ENCODE data around the gene TREX2. TPM values are rescaled to one million over a fixed set of nuclear protein-coding genes. Genes with fewer than 3 reads are reported as not detected.

TREX2 gene
- total RNA-seq, 4 donors from 2014 or later = 1.4 to 3.2 (median 2.9) TPM; not detected in 1

- TF ChIP-seq CTCF (IDR thresholded peaks at IDR 0.05) = no peak
- no peak for TF ChIP-seq POLR2A (IDR thresholded peaks at IDR 0.05)
- Histone ChIP-seq H3K4me3 (no peak overlapping the region), H3K9me3 (no peaks in the 10 kb centered on the region), H3K4me1 (no peaks in the 10 kb centered on the region), H3K27ac (no peak overlapping the region), H3K36me3 (no peaks in the 10 kb centered on the region), H3K27me3 (peaks cover 0 to 3% of the 10 kb centered on the region in 2 donors)
- DNase-seq = no peak
- intact Hi-C loops (cut with DNase I; ENCODE audit: low total_unique reads) = no loop called here
Observed at GRCh38 chrX:153439977-153440376, 5.9 kb downstream of the TREX2 start.

GRCh38 chrX:153438532-153438931 lies 7.3 kb downstream of the TREX2 start:
- DNase-seq = no peak
- intact Hi-C loops (cut with DNase I; ENCODE audit: low total_unique reads) = no loop called here
- TF ChIP-seq POLR2A (IDR thresholded peaks at IDR 0.05) (no peak), CTCF (IDR thresholded peaks at IDR 0.05) (no peak)
- Histone ChIP-seq H3K4me1 (no peaks in the 10 kb centered on the region), H3K27ac (no peak overlapping the region), H3K27me3 (peaks cover 0 to 3% of the 10 kb centered on the region in 2 donors), H3K9me3 (no peaks in the 10 kb centered on the region), H3K36me3 (no peaks in the 10 kb centered on the region), H3K4me3 (no peak overlapping the region)

GRCh38 chrX:153435845-153436244 lies 10.0 kb downstream of the TREX2 start:
- intact Hi-C loops (cut with DNase I; ENCODE audit: low total_unique reads) = no loop called here
- TF ChIP-seq CTCF (IDR thresholded peaks at IDR 0.05) (no peak), POLR2A (IDR thresholded peaks at IDR 0.05) (no peak)
- DNase-seq = no peak
- Histone ChIP-seq H3K9me3 (no peaks in the 10 kb centered on the region), H3K27me3 (peaks cover 0 to 3% of the 10 kb centered on the region in 2 donors), H3K27ac (no peak overlapping the region), H3K4me1 (no peaks in the 10 kb centered on the region), H3K36me3 (no peaks in the 10 kb centered on the region), H3K4me3 (no peak overlapping the region)

- DNase-seq = no peak
- no peak overlapping the region for H3K4me3 ChIP-seq
- intact Hi-C loops (cut with DNase I; ENCODE audit: low total_unique reads) = no loop called here
Observed at GRCh38 chrX:153434801-153435200, 11.1 kb downstream of the TREX2 start.

GRCh38 chrX:153433781-153434285 lies 12.0 kb downstream of the TREX2 start:
- H3K4me1 ChIP-seq = no peaks in the 10 kb centered on the region
- H3K27me3 ChIP-seq = no peaks in the 10 kb centered on the region
- H3K4me3 ChIP-seq = no peak overlapping the region
- H3K36me3 ChIP-seq = no peaks in the 10 kb centered on the region
- intact Hi-C loops (cut with DNase I; ENCODE audit: low total_unique reads) = no loop called here
- DNase-seq = no peak
- TF ChIP-seq POLR2A (IDR thresholded peaks at IDR 0.05) (no peak), CTCF (IDR thresholded peaks at IDR 0.05) (no peak)
- no peaks in the 10 kb centered on the region for H3K9me3 ChIP-seq
- H3K27ac ChIP-seq = no peak overlapping the region

More at GRCh38 chrX:153434801-153435200, 11.1 kb downstream of the TREX2 start:
- no peaks in the 10 kb centered on the region for H3K36me3 ChIP-seq
- H3K27me3 ChIP-seq = no peaks in the 10 kb centered on the region
- no peak for TF ChIP-seq POLR2A (IDR thresholded peaks at IDR 0.05)
- TF ChIP-seq CTCF (IDR thresholded peaks at IDR 0.05) = no peak
- no peaks in the 10 kb centered on the region for H3K9me3 ChIP-seq
- H3K4me1 ChIP-seq = no peaks in the 10 kb centered on the region
- H3K27ac ChIP-seq = no peak overlapping the region
